HG02973 (cell line): ENCODE data around the gene BCORL1.

Source experiments
- ATAC-seq: cut with Tn5 transposase; IDR thresholded peaks from one replicate; pipeline ENCODE4 v1.9.1; 2021; ENCODE audit warnings: moderate library complexity; ENCODE audit not compliant: unreplicated experiment

Gene BCORL1

GRCh38 chrX:130012683-130013082 lies 30.2 kb downstream of the BCORL1 start:
- ATAC-seq = no peak

GRCh38 chrX:130013661-130014060 lies 31.2 kb downstream of the BCORL1 start:
- ATAC-seq = no peak

GRCh38 chrX:130014356-130014755 lies 31.9 kb downstream of the BCORL1 start:
- no peak for ATAC-seq

- ATAC-seq = no peak
These were observed 32.3 kb downstream of the BCORL1 start for GRCh38 chrX:130014770-130015169.

DNA sequence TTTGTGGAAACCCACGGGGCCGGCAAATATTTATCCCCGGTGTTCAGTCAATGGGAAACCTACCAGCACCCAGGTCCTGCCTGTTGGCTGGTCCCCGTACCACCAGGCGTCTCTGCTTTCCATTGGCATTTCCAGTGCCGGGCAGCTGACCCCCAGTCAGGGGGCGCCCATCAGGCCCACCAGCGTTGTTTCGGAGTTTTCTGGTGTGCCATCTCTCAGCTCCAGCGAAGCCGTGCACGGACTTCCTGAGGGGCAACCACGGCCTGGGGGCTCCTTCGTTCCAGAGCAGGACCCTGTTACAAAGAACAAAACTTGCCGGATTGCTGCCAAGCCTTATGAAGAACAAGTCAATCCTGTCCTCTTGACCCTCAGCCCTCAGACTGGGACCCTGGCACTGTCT lies 32.7 kb downstream of the BCORL1 start:
- ATAC-seq = no peak

DNA sequence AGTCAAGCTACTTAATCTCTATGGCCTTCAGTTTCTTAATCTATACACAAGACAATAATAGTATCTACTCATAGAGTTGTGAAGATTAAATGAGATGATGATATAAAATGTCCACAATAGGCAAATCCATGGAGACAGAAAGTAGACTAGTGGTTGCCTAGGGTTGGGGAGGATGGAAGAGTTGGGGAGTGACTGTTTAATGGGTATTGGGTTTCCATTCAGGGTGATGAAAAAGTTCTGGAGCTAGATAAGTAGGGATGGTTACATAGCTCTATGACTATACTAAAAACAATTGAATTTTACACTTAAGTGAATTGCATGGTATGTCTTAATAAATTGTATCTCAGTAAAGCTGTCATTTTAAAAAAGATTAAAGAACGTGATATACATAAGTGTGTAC lies 35.7 kb downstream of the BCORL1 start:
- ATAC-seq = no peak

DNA sequence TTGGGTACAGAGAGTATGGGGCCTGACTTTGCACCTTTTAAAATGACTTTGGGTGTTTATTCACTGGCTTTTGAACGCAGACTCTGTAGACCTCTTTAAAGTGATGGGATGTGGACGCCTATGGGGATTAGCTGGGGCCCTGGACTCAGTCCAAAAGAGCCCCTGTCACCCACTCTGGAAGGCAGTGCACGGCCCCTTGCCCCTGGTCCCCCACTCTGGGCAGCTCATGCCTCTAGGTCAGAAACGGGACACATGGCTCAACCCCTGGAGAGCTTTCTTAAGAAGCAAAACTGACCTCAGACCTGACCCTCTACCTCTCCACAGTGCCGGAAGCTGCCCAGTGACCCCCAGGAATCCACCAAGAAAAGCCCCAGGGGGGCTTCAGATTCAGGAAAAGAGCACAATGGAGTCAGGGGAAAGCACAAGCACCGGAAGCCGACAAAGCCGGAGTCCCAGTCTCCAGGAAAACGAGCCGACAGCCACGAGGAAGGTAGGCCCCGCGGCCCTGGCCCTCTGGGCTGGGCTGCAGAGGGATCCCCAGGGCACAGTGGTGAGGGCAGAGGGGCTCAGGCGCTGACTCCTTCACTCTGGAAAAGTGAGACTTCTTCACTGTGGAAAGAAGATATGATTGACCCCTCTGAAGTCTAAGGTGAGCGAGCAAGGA lies 38.4 kb downstream of the BCORL1 start:
- no peak for ATAC-seq

GRCh38 chrX:130024127-130024526 lies 41.7 kb downstream of the BCORL1 start:
- ATAC-seq = peak; percentile 98

DNA sequence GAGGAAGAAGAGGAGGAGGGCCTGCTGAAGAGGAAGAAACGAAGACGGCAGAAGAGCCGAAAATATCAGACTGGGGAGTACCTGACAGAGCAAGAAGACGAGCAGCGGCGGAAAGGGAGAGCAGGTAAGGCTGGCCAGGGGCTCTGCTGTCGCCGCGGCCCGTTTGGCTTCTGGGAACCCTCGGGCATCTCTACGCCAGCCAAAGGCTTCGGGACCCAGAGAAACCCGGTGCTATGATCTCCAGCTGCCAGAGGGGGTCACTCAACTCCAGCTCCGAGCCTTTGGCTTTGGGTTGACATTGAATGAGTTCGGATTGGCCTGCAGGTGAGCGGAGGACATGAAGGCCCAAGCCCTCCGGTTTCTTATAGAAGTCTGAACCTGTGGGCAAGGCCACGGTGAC lies 42.8 kb downstream of the BCORL1 start:
- no peak for ATAC-seq

GRCh38 chrX:130027569-130027968 lies 45.1 kb downstream of the BCORL1 start:
- no peak for ATAC-seq

- no peak for ATAC-seq
These were observed 45.8 kb downstream of the BCORL1 start for GRCh38 chrX:130028196-130028595.

DNA sequence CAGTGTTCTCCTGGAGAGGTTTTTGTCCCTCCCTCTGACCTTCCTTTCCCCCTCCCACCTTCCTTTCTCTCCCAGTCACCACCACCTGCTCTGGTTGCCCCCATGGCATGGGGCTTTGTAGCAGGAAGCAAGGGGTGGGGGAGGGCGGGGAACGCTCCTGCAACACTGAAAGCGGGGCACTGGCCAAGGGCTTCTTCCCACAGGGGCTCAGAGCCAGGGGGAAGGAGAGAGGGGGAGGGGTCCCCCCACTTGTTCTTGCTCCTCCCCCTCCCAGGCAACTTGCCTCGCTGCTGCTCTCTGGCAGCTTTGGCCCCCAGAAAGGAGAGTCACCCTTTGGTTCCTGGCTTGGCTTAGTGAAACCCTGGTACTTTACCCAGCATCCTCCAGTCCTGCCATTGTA lies 48.4 kb downstream of the BCORL1 start:
- ATAC-seq = no peak

GRCh38 chrX:130032552-130032951 lies 50.1 kb downstream of the BCORL1 start:
- no peak for ATAC-seq

DNA sequence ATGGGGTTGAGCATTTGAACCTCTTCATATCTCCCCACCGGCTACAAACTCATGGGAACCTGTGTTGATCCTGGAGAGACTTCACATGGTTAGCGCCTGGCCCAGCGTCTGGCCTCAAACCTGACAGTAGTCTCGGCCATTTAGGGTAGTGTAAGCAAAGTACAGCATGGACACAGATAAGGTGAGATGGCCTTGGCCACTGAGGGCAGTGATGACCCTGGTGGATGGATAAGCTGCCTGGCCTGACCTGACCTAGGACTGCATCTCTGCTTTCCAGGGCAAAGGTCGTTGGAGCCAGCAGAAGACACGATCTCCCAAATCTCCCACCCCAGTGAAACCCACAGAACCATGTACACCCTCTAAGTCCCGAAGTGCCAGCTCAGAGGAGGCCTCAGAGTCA lies 51.7 kb downstream of the BCORL1 start:
- no peak for ATAC-seq

- no peak for ATAC-seq
These were observed 57.4 kb downstream of the BCORL1 start for GRCh38 chrX:130039847-130040246.

DNA sequence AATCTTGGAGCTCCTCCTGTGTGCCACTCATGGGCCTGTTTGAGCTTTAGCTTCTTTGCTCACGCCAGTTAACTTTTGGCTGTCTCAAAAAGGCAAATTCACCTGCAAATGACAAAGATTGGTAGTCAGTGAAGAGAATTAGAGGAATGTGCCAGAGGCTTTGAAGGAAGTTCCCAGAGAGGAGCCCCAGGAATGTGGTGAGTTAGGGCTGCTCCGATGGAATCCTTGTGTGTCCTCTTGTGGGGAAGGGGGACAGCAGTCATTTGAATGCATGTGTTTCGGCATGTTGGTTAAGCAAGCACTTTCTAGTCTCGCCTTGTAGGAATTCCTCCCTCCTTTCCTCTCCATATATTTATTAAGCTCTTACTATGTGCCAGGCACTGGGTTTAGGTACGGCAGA lies 65.0 kb downstream of the BCORL1 start:
- no peak for ATAC-seq

DNA sequence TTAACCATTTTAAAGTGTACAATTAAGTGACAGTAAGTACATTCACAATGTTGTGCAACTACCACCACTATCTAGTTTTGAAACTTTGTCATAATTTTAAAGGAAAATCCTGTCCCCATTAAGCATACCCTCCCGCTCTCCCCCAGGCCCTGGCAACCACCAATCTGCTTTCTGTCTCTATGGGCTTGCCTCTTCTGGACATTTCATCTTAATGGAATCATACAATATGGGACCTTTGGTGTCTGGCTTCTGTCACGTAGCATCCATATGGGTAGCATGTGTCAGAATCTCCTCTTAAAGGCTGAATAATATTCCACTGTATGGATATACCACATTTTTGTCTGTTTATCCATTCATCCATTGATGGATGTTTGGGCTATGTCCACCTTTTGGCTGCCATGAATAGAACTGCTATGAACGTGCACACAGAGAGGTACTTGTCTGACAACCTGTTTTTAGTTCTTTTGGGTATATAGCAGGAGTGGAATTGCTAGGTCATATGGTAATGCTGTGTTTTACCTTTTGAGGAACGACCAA lies 66.3 kb downstream of the BCORL1 start:
- ATAC-seq = no peak

GRCh38 chrX:130049821-130050220 lies 67.4 kb downstream of the BCORL1 start:
- ATAC-seq = no peak

DNA sequence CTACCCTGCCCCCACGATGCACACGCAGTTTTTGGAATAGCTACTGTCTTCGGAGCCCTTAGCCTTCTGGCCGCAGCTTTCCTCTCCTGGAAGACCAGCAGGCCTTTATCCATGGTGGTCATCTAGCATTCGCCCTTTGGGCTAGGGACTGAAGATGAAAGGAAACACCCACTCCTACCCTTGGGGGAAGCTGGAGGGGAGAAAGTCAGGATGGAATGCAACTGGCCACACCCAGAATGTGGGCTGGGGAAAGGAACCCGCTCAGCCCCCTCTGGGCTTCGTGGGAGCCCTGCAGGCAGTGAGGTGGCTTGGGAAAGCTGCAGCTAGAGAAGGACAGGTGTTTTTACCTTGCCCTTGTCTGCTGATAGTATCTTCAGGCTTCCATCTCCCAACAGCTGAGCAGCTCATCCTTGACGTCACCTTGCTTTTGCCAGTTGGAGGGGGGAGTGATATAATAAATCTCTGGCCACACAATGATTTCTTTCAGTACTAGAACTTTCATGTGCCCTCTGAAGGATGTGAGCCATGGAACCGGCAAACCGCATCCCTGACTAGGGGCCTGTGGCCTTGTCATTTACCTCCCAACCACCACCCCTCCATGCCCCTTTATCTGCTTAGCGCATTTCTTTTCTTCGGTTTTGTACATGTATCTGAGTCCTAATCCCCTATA lies 68.9 kb downstream of the BCORL1 start:
- no peak for ATAC-seq

DNA sequence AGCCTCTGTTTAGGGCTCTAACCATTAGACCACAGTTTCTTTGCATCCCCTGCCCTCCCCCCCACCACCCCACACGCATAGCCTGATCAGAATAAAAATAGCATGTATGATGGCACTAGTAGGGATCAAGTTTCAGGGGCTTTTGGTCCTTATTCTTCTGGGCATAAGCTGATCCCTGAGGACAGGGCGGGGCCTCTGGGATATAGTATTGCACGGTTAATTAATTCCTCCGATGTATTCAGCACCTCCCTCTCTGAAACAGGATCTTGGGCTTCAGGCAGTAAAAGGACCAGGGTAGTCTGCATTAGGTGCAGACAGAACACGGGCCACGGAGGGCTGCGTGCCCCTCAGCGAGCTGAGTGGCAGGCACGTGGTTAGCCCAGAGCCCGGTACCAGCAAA lies 70.8 kb downstream of the BCORL1 start:
- no peak for ATAC-seq

DNA sequence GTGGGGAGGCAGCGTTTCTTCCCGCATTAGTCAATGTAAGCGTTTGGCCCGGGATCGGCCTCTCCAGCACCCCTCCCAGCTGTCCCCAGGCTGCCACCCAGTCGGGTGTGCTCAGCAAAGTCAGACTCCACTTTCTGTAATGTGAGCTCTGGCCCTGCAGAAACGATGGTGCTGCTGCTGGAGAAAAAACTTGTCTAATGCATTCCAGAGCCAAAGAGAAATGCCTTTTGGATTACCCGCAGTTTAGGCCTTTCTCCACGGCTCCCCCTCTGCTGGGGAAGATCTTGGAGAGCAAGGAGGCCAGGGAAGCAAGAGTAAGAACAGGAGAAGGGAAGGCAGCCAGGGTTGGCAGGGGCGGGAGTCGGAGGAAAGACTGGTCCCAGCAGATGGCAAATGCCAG lies 72.7 kb downstream of the BCORL1 start:
- ATAC-seq = no peak

GRCh38 chrX:130055899-130056298 lies 73.5 kb downstream of the BCORL1 start:
- no peak for ATAC-seq

- ATAC-seq = no peak
These were observed 74.8 kb downstream of the BCORL1 start for GRCh38 chrX:130057209-130057608.
